Motor neuron (in vitro differentiated cells): ENCODE measurements around the gene LATS2. TPM values are rescaled to one million over a fixed set of nuclear protein-coding genes. Genes with fewer than 3 reads are reported as not detected.

Source experiments
- ATAC-seq, 8 experiments: fragments of 200-7000 bp; cut with Tn5 transposase; replicated peaks in 6 of 8; 2 replicates each; pipeline ENCODE4 v1.8.0; 2021; ENCODE audit warnings: mild to moderate bottlenecking in 8 of 8, moderate library complexity in 8 of 8
- H3K27ac ChIP-seq, 2 donors: fragments of 250-450 bp; sonication (Bioruptor Pico); 2 replicates each; pipeline ENCODE4 v1.9.0; 2021; ENCODE audit warnings: antibody characterized with exemption in 2 of 2, mild to moderate bottlenecking in 2 of 2, moderate library complexity in 1 of 2
- H3K4me1 ChIP-seq, 2 donors: fragments of 250-450 bp; sonication (Bioruptor Pico); replicated peaks in 1 of 2; 2 replicates each; pipeline ENCODE4 v1.6.1; 2021; ENCODE audit warnings: antibody characterized with exemption in 2 of 2, mild to moderate bottlenecking in 2 of 2, moderate library complexity in 1 of 2
- H3K4me3 ChIP-seq, 5 donors: fragments of 250-450 bp; sonication (Bioruptor Pico); 2 replicates each; pipeline ENCODE4 v1.9.0; 2021; ENCODE audit warnings: antibody characterized with exemption in 5 of 5, mild to moderate bottlenecking in 5 of 5, moderate library complexity in 4 of 5
- WGBS, 10 experiments: fragments of 450-650 bp; shearing (Covaris generic); methylation state at CpG; one replicate each; pipeline ENCODE4 v1.0.0; 2022; 5-methylcytosine and 5-hydroxymethylcytosine counted together
- in situ Hi-C, 9 experiments: fragments of 400-800 bp; cut with MboI; loops; one replicate each; pipeline ENCODE4 v1.15.0; 2021; ENCODE audit warnings: low sequenced_read_pairs in 9 of 9, low pct_unique_long_range_greater_than_20kb in 2 of 9; ENCODE audit not compliant: unreplicated experiment in 9 of 9
- total RNA-seq, 8 experiments: library from RNA; unstranded; fragments of 300-600 nt; gene quantifications; 2 replicates each; pipeline versions ENCODE4 v1.2.3 to v1.2.4, GENCODE V29; 2022

Gene LATS2
- total RNA-seq, 8 experiments from 2014 or later: 4.8 to 13.0 (median 9.0) TPM

DNA sequence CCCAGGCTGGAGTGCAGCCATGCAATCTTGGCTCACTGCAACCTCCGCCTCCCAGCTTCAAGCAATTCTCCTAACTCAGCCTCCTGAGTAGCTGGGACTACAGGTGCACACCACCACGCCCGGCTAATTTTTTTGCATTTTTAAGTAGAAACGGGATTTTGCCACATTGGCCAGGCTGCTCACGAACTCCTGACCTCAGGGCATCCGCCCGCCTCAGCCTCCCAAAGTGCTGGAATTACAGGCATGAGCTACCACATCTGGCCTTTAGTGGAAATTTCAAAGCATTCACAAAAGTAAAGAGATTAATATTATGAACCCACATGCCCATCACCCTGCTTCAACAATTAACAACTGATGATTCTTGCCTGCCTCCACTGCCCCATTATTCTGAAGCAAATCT, 20.5 kb upstream of the LATS2 start:
- WGBS, 10 experiments: 20 to 100% (median 80%) methylated on average over 1 to 7 of the region's 7 CpGs; no CpG with 5 or more reads in 1 of the 10 experiments
- in situ Hi-C loops: no loop called here
- H3K4me1 ChIP-seq: peaks cover 0 to 6% of the 10 kb centered on the region in 2 donors
- no peak for ATAC-seq
- H3K4me3 ChIP-seq: no peak overlapping the region
- H3K27ac ChIP-seq: no peak overlapping the region

GRCh38 chr13:21080593-21080891, 19.2 kb upstream of the LATS2 start:
- WGBS, 10 experiments: 50 to 100% (median 79%) methylated on average over 1 to 3 of the region's 3 CpGs
- no peak for ATAC-seq
- no peak overlapping the region for H3K27ac ChIP-seq
- H3K4me1 ChIP-seq: peaks cover 0 to 6% of the 10 kb centered on the region in 2 donors
- in situ Hi-C loops: no loop called here
- H3K4me3 ChIP-seq: no peak overlapping the region

GRCh38 chr13:21079761-21080592, 18.6 kb upstream of the LATS2 start:
- WGBS, 10 experiments: 15 to 67% (median 52%) methylated on average over 1 to 9 of the region's 14 CpGs
- in situ Hi-C loops: no loop called here
- ATAC-seq: peak in 6 of 8 experiments; percentile 11 to 77 (median 47)
- no peak overlapping the region for H3K27ac ChIP-seq
- peaks cover 0 to 6% of the 10 kb centered on the region in 2 donors for H3K4me1 ChIP-seq
- H3K4me3 ChIP-seq: no peak overlapping the region

DNA sequence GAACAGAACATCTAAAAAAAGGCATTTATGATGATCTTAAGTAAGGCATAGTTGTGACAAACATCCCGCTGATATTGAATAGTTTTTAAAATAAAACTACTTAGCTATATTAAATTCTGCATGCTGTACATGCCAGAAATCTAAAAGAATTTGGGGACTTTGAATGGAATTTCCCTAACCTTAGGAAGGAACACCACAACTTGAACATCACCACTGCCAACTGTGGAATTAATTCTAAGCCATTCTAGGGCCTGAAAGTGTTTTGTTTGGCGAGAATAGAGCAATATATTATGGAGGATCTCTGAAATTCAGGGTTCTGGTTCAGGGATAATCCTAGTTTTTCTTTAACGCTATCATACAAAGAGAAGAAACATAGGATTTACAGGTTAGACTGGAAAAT, 17.8 kb upstream of the LATS2 start:
- WGBS, 10 experiments: 68 to 100% (median 93%) methylated on average over 1 to 3 of the region's 3 CpGs
- Histone ChIP-seq H3K4me3 (no peak overlapping the region), H3K27ac (no peak overlapping the region), H3K4me1 (peaks cover 3 to 6% of the 10 kb centered on the region in 2 donors)
- in situ Hi-C loops: no loop called here
- ATAC-seq: no peak

DNA sequence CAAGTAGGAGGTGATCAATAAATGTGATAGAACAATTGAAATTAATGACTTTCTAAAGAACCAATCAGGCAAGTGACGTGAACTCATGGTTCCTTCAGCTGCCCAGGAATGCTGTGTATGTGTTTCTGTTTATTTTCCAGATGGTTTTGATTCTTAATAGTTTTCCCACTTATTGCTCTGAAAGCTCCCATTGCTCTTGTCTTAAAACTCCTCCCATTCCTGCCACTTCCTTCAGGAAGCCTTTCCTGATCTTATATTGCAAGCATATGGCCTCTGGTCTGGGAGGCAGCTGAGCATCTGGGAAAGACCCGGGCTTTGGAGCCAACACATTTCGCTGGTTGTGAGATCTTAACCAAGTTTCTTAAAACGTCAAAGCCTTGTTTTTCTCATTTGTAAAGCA, 17.1 kb upstream of the LATS2 start:
- 4 to 89% (median 66%) methylated on average over 1 to 4 of the region's 4 CpGs; no CpG with 5 or more reads in 2 of the 10 experiments for WGBS, 10 experiments
- Histone ChIP-seq H3K4me1 (peaks cover 3 to 6% of the 10 kb centered on the region in 2 donors), H3K4me3 (no peak overlapping the region), H3K27ac (no peak overlapping the region)
- in situ Hi-C loops: no loop called here
- ATAC-seq: no peak

DNA sequence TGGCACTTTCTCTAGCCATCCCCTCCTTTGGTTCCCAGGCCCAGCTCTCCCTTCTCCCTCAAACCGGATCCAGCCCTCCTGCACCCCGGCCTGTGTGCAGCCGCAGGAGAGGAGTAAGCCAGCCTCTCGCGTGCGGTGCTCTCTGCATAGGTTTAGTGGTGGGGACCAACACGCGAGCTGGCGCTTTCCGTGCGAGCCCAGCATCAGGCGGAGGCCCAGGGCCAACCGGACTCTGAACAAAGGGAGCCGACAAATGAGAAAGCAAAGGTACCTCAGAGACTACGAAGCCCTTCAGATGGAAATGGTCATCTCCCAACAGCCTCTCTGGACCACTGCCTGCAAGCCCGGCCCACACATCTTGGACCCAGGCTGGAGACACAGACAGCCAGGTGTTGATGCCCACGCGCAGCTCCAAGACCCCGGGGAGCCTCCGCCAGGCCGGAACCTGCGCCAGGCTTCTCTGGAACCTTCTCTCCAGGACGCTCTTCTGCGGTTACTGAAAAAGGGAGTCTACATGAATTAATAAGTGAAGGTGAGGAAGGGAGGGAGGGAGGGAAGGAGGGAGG, 16.5 kb upstream of the LATS2 start:
- Histone ChIP-seq H3K27ac (no peak overlapping the region), H3K4me3 (no peak overlapping the region), H3K4me1 (peaks cover 3 to 6% of the 10 kb centered on the region in 2 donors)
- in situ Hi-C loops: no loop called here
- no peak for ATAC-seq
- 80 to 100% (median 91%) methylated on average over 1 to 9 of the region's 24 CpGs; no CpG with 5 or more reads in 6 of the 10 experiments for WGBS, 10 experiments

- Histone ChIP-seq H3K4me1 (peaks cover 3 to 6% of the 10 kb centered on the region in 2 donors), H3K27ac (no peak overlapping the region), H3K4me3 (no peak overlapping the region)
- 83 to 100% (median 100%) methylated on average over 1 to 11 of the region's 20 CpGs; no CpG with 5 or more reads in 1 of the 10 experiments for WGBS, 10 experiments
- in situ Hi-C loops: no loop called here
- ATAC-seq: no peak
These were observed 15.8 kb upstream of the LATS2 start for GRCh38 chr13:21077076-21077787.

GRCh38 chr13:21076253-21076652, 14.9 kb upstream of the LATS2 start:
- H3K4me1 ChIP-seq: peaks cover 3 to 6% of the 10 kb centered on the region in 2 donors
- H3K27ac ChIP-seq: no peak overlapping the region
- ATAC-seq: no peak
- in situ Hi-C loops: no loop called here
- H3K4me3 ChIP-seq: no peak overlapping the region
- WGBS, 10 experiments: 83 to 100% (median 94%) methylated on average over 1 to 6 of the region's 18 CpGs; no CpG with 5 or more reads in 6 of the 10 experiments

- peak in 7 of 8 experiments; percentile 43 to 80 (median 67) for ATAC-seq
- Histone ChIP-seq H3K4me1 (peaks cover 3 to 6% of the 10 kb centered on the region in 2 donors), H3K4me3 (peak overlapping the region; percentile 12 to 30 (median 24)), H3K27ac (no peak overlapping the region)
- in situ Hi-C loops: no loop called here
- WGBS, 10 experiments: 20 to 81% (median 46%) methylated on average over 3 to 20 of the region's 64 CpGs; no CpG with 5 or more reads in 1 of the 10 experiments
These were observed 14.2 kb upstream of the LATS2 start for GRCh38 chr13:21075379-21076249.

- 50 to 89% (median 67%) methylated on average over 1 to 9 of the region's 9 CpGs for WGBS, 10 experiments
- peak in 1 of 8 experiments; percentile 8 for ATAC-seq
- no peak overlapping the region for H3K27ac ChIP-seq
These were observed 13.6 kb upstream of the LATS2 start for GRCh38 chr13:21075011-21075378.

GRCh38 chr13:21074546-21074945, 13.2 kb upstream of the LATS2 start:
- in situ Hi-C loops: loop anchor here in 1 of 9 experiments (25.0 kb wide), 1 partner anchor 88 kb away; no protein-coding TSS in a partner anchor
- peak in 3 of 8 experiments; percentile 13 to 42 (median 17) for ATAC-seq
- WGBS, 10 experiments: 47 to 83% (median 65%) methylated on average over 2 to 9 of the region's 10 CpGs; no CpG with 5 or more reads in 2 of the 10 experiments
- H3K27ac ChIP-seq: no peak overlapping the region
- no peak overlapping the region for H3K4me3 ChIP-seq
- peaks cover 0 to 3% of the 10 kb centered on the region in 2 donors for H3K4me1 ChIP-seq

More at GRCh38 chr13:21075011-21075378, 13.6 kb upstream of the LATS2 start:
- in situ Hi-C loops: no loop called here
- H3K4me3 ChIP-seq: no peak overlapping the region
- peaks cover under 1 to 3% of the 10 kb centered on the region in 2 donors for H3K4me1 ChIP-seq

DNA sequence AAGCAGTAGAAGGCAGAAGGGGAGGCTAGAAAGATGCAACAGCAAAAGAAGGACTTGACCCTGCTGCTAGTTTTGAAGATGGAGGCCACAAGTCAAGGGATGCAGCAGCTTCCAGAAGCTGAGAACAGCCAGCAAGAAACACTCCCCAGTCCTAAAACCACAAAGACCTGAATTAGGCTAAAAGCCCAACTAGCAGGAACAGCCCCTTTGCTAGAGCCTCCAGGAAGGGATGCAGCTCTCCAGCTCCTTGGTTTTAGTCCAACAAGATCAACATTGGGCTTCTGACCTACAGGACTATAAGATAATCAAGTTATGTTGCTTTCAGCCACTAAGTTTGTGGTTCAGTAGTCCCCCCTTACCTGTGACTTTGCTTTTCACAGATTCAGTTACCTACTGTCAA, 10.5 kb upstream of the LATS2 start:
- H3K4me3 ChIP-seq: no peak overlapping the region
- no peak overlapping the region for H3K27ac ChIP-seq
- H3K4me1 ChIP-seq: peaks cover 0 to 3% of the 10 kb centered on the region in 2 donors
- in situ Hi-C loops: loop anchor here in 1 of 9 experiments (25.0 kb wide), 1 partner anchor 90 kb away; no protein-coding TSS in a partner anchor
- ATAC-seq: no peak
